ENCODE results near the gene MPC1.
A peak's percentile ranks its signal among the peaks of the same experiment; 100 is the strongest.
"Not testable (repeated sequence)": the region's sequence is repeated elsewhere in the genome, so short reads cannot be mapped to it uniquely, and the experiment has no call there.

MPC1 gene

GRCh38 chr6:166392755-166393534, 10.2 kb upstream of the MPC1 start:
- whole genome bisulfite sequencing = 91% methylated on average over 30 of the region's 30 CpGs
- not testable (repeated sequence) for H3K27ac ChIP-seq (ENCODE audit: low read depth, low read length); H3K4me3 ChIP-seq (ENCODE audit: low read length); H3K9ac ChIP-seq (ENCODE audit: low read depth, low read length); H3K27me3 ChIP-seq (ENCODE audit: insufficient read depth, low read length); H3K9me3 ChIP-seq (ENCODE audit: insufficient read depth, low read depth, low read length); H3K4me1 ChIP-seq (ENCODE audit: insufficient read depth, low read length); H3K36me3 ChIP-seq (ENCODE audit: insufficient read depth, low read length)

- H3K9ac ChIP-seq (ENCODE audit: low read depth, low read length) = no peak overlapping the region
- H3K27ac ChIP-seq (ENCODE audit: low read depth, low read length) = no peak overlapping the region
- no peaks in the 10 kb centered on the region for H3K4me1 ChIP-seq (ENCODE audit: insufficient read depth, low read length)
- no peaks in the 10 kb centered on the region for H3K9me3 ChIP-seq (ENCODE audit: insufficient read depth, low read depth, low read length)
- WGBS = 94% methylated on average over 2 of the region's 3 CpGs
- H3K36me3 ChIP-seq (ENCODE audit: insufficient read depth, low read length) = no peaks in the 10 kb centered on the region
- H3K27me3 ChIP-seq (ENCODE audit: insufficient read depth, low read length) = no peaks in the 10 kb centered on the region
- H3K4me3 ChIP-seq (ENCODE audit: low read length) = no peak overlapping the region
These were observed 6.4 kb upstream of the MPC1 start for GRCh38 chr6:166389119-166389518.

GRCh38 chr6:166388290-166389004, 5.7 kb upstream of the MPC1 start:
- H3K36me3 ChIP-seq (ENCODE audit: insufficient read depth, low read length) = no peaks in the 10 kb centered on the region
- 94% methylated on average over 13 of the region's 13 CpGs for WGBS
- no peaks in the 10 kb centered on the region for H3K27me3 ChIP-seq (ENCODE audit: insufficient read depth, low read length)
- no peaks in the 10 kb centered on the region for H3K9me3 ChIP-seq (ENCODE audit: insufficient read depth, low read depth, low read length)
- H3K27ac ChIP-seq (ENCODE audit: low read depth, low read length) = no peak overlapping the region
- H3K4me1 ChIP-seq (ENCODE audit: insufficient read depth, low read length) = no peaks in the 10 kb centered on the region
- H3K9ac ChIP-seq (ENCODE audit: low read depth, low read length) = no peak overlapping the region
- no peak overlapping the region for H3K4me3 ChIP-seq (ENCODE audit: low read length)

- no peaks in the 10 kb centered on the region for H3K27me3 ChIP-seq (ENCODE audit: insufficient read depth, low read length)
- no peak overlapping the region for H3K4me3 ChIP-seq (ENCODE audit: low read length)
- H3K9ac ChIP-seq (ENCODE audit: low read depth, low read length) = no peak overlapping the region
- no peaks in the 10 kb centered on the region for H3K36me3 ChIP-seq (ENCODE audit: insufficient read depth, low read length)
- no peaks in the 10 kb centered on the region for H3K9me3 ChIP-seq (ENCODE audit: insufficient read depth, low read depth, low read length)
- no peaks in the 10 kb centered on the region for H3K4me1 ChIP-seq (ENCODE audit: insufficient read depth, low read length)
- 93% methylated on average over 5 of the region's 5 CpGs for WGBS
- no peak overlapping the region for H3K27ac ChIP-seq (ENCODE audit: low read depth, low read length)
These were observed 5.0 kb upstream of the MPC1 start for GRCh38 chr6:166387642-166388289.

GRCh38 chr6:166387098-166387497, 4.4 kb upstream of the MPC1 start:
- not testable (repeated sequence) for H3K9me3 ChIP-seq (ENCODE audit: insufficient read depth, low read depth, low read length); H3K36me3 ChIP-seq (ENCODE audit: insufficient read depth, low read length); H3K4me1 ChIP-seq (ENCODE audit: insufficient read depth, low read length); H3K4me3 ChIP-seq (ENCODE audit: low read length); H3K27me3 ChIP-seq (ENCODE audit: insufficient read depth, low read length); H3K9ac ChIP-seq (ENCODE audit: low read depth, low read length); H3K27ac ChIP-seq (ENCODE audit: low read depth, low read length)
- 93% methylated on average over 9 of the region's 9 CpGs for WGBS

- H3K4me3 ChIP-seq (ENCODE audit: low read length) = no peak overlapping the region
- H3K9me3 ChIP-seq (ENCODE audit: insufficient read depth, low read depth, low read length) = no peaks in the 10 kb centered on the region
- H3K27ac ChIP-seq (ENCODE audit: low read depth, low read length) = no peak overlapping the region
- H3K36me3 ChIP-seq (ENCODE audit: insufficient read depth, low read length) = no peaks in the 10 kb centered on the region
- peaks cover 4% of the 10 kb centered on the region; the same call in 1 of the 2 replicates for H3K4me1 ChIP-seq (ENCODE audit: insufficient read depth, low read length)
- WGBS = 92% methylated on average over 9 of the region's 9 CpGs
- no peak overlapping the region for H3K9ac ChIP-seq (ENCODE audit: low read depth, low read length)
- H3K27me3 ChIP-seq (ENCODE audit: insufficient read depth, low read length) = peaks cover 3% of the 10 kb centered on the region
These were observed 3.4 kb upstream of the MPC1 start for GRCh38 chr6:166386111-166386510.

- Histone ChIP-seq H3K27ac (ENCODE audit: low read depth, low read length) (peak overlapping the region; percentile 89; the same call in 1 of the 2 replicates), H3K9ac (ENCODE audit: low read depth, low read length) (peak overlapping the region; percentile 86), H3K4me3 (ENCODE audit: low read length) (peak overlapping the region; percentile 83)
- WGBS = 39% methylated on average over 22 of the region's 22 CpGs
- not testable (repeated sequence) for H3K4me1 ChIP-seq (ENCODE audit: insufficient read depth, low read length); H3K9me3 ChIP-seq (ENCODE audit: insufficient read depth, low read depth, low read length); H3K36me3 ChIP-seq (ENCODE audit: insufficient read depth, low read length); H3K27me3 ChIP-seq (ENCODE audit: insufficient read depth, low read length)
These were observed 1.1 kb upstream of the MPC1 start for GRCh38 chr6:166383802-166384363.

GRCh38 chr6:166382500-166382932, 224 bp downstream of the MPC1 start:
- Histone ChIP-seq H3K4me3 (ENCODE audit: low read length) (peak overlapping the region; percentile 83), H3K36me3 (ENCODE audit: insufficient read depth, low read length) (no peaks in the 10 kb centered on the region), H3K27me3 (ENCODE audit: insufficient read depth, low read length) (peaks cover 3% of the 10 kb centered on the region), H3K4me1 (ENCODE audit: insufficient read depth, low read length) (peaks cover 5% of the 10 kb centered on the region; the same call in 1 of the 2 replicates), H3K27ac (ENCODE audit: low read depth, low read length) (no peak overlapping the region), H3K9me3 (ENCODE audit: insufficient read depth, low read depth, low read length) (no peaks in the 10 kb centered on the region), H3K9ac (ENCODE audit: low read depth, low read length) (no peak overlapping the region)
- WGBS = under 1% methylated on average over 46 of the region's 46 CpGs

GRCh38 chr6:166381733-166382499, 824 bp downstream of the MPC1 start:
- H3K9ac ChIP-seq (ENCODE audit: low read depth, low read length) = no peak overlapping the region
- 1% methylated on average over 49 of the region's 49 CpGs for WGBS
- peak overlapping the region; percentile 83 for H3K4me3 ChIP-seq (ENCODE audit: low read length)
- peaks cover 3% of the 10 kb centered on the region for H3K27me3 ChIP-seq (ENCODE audit: insufficient read depth, low read length)
- no peaks in the 10 kb centered on the region for H3K36me3 ChIP-seq (ENCODE audit: insufficient read depth, low read length)
- peaks cover 5% of the 10 kb centered on the region; the same call in 1 of the 2 replicates for H3K4me1 ChIP-seq (ENCODE audit: insufficient read depth, low read length)
- no peak overlapping the region for H3K27ac ChIP-seq (ENCODE audit: low read depth, low read length)
- no peaks in the 10 kb centered on the region for H3K9me3 ChIP-seq (ENCODE audit: insufficient read depth, low read depth, low read length)

GRCh38 chr6:166381381-166381732, 1.4 kb downstream of the MPC1 start:
- peaks cover 3% of the 10 kb centered on the region for H3K27me3 ChIP-seq (ENCODE audit: insufficient read depth, low read length)
- no peaks in the 10 kb centered on the region for H3K36me3 ChIP-seq (ENCODE audit: insufficient read depth, low read length)
- H3K27ac ChIP-seq (ENCODE audit: low read depth, low read length) = no peak overlapping the region
- no peak overlapping the region for H3K9ac ChIP-seq (ENCODE audit: low read depth, low read length)
- 60% methylated on average over 6 of the region's 6 CpGs for WGBS
- peaks cover 5% of the 10 kb centered on the region; the same call in 1 of the 2 replicates for H3K4me1 ChIP-seq (ENCODE audit: insufficient read depth, low read length)
- H3K9me3 ChIP-seq (ENCODE audit: insufficient read depth, low read depth, low read length) = no peaks in the 10 kb centered on the region
- peak overlapping the region; percentile 83 for H3K4me3 ChIP-seq (ENCODE audit: low read length)

Data from HUES64 (cell line).